Measurements from ENCODE around the gene TSEN15.

Gene TSEN15

DNA sequence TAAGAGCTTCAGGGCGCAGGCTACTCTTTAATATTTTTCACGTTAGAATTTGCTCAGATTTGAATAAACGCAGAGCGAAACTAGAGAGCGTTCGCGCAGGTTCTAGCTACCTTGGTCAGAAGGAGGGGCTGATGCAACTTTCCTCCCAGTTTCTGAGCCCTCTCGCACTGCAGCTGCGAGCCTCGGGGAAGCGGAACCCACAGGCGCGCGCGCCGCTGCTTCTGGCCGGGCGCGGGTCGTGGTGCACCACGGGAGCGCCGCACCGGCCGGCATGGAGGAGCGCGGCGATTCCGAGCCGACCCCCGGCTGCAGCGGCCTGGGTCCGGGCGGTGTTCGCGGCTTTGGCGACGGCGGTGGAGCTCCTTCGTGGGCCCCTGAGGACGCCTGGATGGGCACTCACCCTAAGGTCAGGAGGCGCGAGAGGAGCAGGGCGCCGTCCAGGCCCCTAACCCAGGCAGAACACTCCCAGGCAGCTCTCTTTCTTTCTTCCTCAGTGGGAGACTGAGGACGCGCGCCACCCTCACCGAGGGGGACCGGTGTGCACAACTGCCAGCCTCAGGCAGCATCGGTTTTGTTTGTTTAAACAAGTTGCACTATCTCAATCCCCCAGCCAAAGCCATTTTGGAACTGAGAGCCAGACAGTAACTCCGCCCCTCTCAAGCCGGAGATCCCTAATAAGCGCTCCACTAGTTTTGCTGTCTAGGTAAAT is at the start of gene TSEN15:
TSEN15 (plus strand) TSS at position 246 of the 709 bp plus-strand sequence; CDS start at position 272, 26 bp downstream.
- peak; percentile 80 for DNase-seq (ENCODE audit: low read depth)

DNA sequence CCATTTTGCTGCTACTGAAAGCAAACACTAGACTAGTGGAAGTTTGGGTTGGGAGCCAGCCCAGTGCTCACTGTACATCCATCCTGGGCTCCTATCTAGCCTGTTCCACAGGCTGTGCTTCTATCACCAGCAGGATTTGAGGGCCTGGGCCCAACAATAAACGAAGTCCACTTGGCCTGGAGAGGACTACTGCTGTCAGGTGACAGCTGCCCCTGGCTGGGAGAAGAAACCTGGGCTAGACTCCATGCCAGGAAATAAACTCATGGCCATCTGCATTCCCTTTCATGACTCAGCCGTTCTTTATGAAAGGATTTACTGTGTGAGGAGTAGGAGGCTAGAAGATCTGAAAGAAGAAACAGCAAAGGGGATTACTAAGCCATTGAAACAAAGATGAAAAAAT is 49.5 kb upstream of the TSEN15 start:
- peak; percentile 38 for DNase-seq (ENCODE audit: low read depth)

DNA sequence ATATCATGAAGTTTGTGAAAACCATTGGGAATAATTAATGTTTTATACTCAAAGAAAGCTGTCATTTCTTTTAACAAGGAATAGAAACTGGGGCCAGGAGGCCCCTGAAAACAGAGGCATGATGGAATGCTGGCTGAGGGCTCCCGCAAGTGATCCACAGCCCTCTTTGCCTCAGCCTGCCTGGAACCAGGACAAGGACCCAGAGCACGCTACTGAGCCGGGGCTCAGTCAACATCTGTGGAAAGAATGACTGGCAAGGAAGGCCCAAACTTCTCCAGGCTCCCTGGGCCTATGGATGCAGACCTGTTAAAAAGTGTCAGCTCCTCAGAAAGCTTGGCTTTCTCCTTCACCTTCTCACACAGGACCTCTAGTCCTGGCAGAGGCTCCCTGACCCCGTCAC is 46.6 kb upstream of the TSEN15 start:
- DNase-seq (ENCODE audit: low read depth) = no peak

DNA sequence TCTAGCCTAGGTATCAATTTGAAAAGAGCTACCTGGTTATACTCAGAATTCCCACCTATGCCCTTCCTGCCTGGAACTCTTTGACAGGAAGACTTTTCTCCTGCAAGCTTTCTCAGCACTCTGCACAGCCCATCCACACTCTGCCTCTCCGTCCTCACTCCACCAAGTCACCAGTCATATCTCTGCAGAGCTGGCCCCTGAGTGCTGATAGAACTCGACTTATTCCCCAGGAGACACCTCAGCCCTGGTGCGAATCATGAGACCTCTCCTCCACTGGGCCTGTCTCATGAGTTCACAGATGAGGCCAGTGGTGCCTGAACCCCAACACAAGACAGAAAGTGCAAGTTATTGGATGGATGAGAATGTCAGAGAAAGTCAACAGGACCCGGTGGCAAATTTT is 46.0 kb upstream of the TSEN15 start:
- no peak for DNase-seq (ENCODE audit: low read depth)

DNA sequence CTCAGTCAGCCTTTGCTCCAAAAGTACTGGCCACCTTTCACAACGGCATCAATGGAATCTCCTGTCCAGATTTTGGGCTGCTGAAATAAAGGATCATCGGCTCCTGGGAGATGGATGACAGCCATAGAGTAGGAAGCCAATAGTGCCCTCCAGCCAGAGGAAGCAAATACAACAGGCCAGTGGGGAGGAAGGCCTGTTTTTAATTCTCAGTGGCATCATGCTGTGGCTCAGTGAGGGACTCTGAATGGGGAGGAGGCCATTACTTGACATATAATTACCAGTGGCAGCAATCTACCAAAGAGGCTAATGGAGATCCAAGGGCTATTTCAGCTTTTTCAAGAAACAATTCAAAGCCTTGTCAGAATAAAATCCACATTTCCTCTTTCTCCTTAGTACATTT is 40.7 kb upstream of the TSEN15 start:
- DNase-seq (ENCODE audit: low read depth) = no peak

DNA sequence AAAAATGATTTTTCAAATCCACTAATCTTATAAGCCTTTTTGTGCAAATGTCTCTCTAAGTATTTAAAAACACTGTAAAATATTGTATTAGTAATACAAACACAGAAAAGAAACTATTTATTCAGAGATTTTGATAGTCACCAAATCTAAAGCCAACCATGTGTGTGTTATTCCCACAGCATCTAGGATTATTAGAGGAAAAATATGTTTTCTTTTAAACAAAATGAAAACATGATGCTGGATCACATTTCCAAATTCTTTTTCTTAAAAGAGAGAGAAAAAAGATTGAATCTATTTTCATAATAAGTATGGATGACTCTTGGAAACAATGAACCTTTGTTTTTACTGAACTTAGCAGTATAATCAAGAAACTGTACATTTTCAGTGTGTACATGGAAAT is 39.3 kb upstream of the TSEN15 start:
- DNase-seq (ENCODE audit: low read depth) = no peak

DNA sequence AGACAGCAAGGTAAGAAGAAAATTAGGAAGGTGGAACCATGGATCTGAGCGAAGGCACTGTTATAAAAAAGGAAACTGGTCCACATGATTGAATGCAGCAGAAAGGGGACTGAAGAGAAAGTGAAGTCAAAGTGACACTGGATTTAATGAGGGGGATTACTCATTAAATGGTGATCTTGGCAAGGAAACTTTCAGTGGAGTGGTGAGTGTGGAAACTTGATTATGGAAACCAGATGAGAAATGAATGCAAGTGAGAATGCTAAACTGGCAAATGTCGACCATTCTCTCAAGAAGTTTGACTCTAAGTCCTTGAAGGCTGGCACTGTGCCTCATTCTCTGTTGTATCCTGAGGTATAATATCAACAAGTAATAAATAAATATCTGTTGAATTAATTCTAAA is 37.3 kb upstream of the TSEN15 start:
- peak; percentile 16 for DNase-seq (ENCODE audit: low read depth)

DNA sequence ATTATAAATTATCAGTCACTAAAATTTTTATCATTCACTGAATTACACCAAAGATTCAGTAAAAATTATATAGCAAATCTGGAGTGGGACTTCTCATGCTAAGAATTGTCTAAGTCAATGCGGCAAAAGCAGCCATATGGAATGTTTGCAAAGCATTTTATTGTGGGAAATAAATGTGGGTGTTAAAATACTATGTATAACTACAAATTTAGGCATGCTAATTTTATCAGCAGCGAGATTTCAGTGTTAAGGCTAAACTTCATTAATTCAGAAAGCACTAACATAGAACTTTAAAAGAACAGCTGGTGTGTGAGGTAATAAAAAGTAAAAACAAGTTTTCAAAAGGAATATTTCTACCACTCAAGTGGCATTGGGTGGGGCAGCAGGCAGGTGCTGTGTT is 35.4 kb upstream of the TSEN15 start:
- no peak for DNase-seq (ENCODE audit: low read depth)

DNA sequence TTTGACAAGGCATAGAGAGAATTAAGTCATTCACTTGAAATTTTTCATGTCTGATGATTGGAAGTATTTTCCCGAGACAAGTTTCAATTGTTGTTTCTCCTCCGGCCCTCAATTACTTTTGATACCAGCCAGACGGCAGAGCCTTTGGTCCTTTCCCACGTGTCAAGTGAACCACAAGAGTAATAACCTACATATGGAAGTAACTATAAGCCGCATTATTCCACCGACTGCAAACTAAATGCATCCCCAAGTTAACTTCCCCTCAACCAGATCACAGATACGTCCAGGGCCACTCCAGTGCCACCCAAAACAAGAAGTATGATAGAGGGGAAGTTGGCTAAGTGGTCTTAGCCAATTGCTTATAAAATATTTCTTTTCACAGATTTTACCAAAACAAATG is 34.2 kb upstream of the TSEN15 start:
- DNase-seq (ENCODE audit: low read depth) = no peak

DNA sequence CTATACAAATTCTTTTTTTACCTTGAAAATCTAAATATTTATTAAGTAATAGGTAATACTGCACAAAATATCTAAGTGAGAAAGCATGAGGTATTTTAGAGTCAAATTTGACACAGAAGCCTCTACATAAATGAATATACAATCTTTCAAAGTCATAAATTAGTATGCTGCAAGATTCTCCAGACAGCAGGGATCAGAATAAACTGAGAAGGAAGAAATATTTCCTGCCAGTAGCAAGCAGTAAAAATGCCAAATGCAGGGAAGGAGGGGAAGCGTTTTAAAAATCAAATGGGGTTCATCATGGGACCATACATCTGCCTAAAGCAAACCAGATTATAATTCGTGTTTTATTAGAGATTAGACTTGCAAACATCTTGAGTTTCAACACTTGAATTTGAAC is 32.9 kb upstream of the TSEN15 start:
- DNase-seq (ENCODE audit: low read depth) = no peak

DNA sequence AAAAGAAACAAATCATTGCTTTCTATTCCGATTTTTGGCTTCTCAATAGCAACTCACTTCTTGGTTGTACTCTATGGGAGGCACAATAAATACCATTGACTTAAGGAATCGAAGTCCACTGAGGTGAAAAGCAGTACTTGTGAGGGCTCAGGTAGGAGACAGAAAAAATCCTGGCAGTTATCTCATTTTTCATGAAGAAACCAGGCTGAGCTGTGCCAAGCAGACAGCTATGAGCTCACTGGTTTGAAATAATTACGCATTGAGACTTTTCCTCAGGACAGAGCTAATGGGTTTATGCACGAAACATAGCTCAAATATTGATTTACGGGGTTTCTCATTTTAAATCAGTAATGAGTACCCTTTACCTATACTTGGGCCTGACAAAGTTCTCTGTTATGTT is 32.5 kb upstream of the TSEN15 start:
- no peak for DNase-seq (ENCODE audit: low read depth)

DNA sequence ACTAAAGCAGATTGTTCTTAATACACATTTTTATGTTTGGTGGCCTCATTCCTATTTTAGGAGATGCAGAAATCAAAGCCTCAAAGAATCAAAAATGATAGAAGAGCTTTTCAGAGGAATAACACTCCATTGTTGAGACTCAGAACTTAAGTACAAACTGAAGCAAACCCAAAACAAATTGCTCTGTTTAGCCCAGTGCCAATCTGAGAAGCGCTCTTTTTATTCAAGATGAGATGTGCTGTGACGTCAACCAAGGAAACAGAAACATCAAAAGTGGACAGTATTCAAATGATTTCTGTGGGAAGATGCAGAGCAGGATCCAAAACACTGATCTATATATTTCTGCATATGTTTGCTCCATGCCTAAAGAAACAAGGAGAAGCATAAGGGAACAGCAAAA is 32.0 kb upstream of the TSEN15 start:
- no peak for DNase-seq (ENCODE audit: low read depth)

DNA sequence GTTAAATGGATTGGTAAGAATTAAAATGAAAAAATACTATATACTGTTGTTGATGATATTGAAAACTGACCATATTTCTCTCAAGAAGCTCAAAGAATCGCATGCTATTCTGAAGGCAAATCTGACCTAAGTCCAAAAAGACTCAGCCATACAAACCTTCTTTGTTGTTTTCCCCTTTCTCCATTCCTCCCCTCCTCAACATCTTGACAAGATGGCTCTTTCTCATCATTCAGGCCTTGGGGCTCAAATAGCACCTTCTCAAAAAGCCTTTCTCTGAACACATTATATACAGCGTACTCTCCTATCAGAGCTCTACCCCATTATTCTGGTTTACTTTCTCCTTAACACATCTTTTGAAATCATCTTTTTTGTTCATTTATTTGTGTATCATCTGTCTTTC is 31.2 kb upstream of the TSEN15 start:
- DNase-seq (ENCODE audit: low read depth) = no peak

DNA sequence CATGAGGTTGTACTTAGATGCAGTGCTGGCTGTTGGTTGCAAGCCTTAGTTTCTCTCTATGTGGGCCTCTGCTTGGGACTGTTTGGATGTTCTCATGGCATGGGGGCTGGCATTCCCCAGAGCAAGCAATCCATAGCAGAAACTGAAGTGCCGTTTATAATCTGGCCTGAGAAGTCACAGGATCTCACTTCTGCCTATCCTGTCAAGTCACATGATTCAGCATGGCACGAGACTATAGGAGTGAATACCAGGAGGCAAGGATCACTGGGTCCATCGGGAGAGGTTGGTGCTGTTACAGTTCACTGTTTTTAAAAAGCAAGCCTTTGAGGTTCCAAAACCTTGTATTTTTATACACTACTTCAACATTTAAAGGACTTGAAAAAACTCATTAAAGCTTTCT is 30.7 kb upstream of the TSEN15 start:
- no peak for DNase-seq (ENCODE audit: low read depth)

DNA sequence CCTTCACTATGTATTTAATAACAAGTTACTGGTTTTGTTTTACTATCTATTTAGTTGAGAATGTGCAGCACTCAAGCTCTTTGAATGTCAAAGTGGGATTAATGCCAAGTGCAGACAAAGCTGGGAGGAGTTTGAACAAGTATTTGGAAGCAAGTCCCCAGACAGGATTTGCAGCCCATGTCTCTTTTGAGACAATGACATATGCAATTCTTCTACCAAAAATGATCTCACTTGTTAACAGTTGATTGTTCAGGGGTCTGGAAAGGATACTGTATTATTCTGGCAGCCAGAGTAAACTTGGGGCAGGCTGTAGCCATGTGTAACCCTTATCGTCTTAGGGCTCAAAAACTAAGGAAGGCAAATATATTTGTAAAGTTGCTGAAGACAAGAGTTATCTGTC is 29.8 kb upstream of the TSEN15 start:
- no peak for DNase-seq (ENCODE audit: low read depth)

DNA sequence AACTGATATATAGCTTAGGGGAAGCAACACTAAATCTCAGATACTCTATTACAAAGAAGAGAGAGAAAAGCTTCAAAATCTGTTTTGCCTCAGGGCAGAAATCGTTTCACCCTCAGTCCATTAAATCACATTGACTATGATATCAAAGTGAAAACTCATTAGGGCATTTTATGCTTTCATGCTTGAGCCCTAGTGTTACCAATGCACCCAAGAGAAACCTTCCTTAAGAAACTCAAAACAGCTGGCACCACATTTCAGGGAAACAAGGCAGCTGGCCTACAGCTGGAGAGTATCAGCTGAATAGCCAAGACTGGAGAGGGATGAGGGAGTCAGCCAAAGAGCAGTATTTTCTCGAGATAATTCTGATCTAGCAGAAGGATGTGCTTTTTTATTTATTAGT is 28.9 kb upstream of the TSEN15 start:
- peak; percentile 68 for DNase-seq (ENCODE audit: low read depth)

DNA sequence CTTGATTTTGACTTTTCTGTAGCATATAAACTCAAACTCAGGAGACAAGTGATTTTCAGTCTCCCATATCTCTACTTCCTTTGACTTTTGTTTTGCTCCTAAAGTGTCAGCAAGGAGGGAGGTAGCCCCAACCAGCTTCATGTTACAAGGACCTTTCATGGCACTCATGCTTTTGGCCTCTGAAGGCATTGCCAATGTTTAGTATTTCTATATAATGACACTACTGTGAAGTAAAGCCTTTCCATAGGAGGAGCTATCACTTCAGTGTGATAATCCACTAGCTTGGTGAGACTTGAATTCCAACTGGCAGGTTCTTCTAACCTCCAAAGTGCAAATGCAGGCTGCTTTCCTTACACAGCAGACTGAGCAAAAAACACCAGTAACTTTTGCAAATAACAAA is 28.4 kb upstream of the TSEN15 start:
- no peak for DNase-seq (ENCODE audit: low read depth)

DNA sequence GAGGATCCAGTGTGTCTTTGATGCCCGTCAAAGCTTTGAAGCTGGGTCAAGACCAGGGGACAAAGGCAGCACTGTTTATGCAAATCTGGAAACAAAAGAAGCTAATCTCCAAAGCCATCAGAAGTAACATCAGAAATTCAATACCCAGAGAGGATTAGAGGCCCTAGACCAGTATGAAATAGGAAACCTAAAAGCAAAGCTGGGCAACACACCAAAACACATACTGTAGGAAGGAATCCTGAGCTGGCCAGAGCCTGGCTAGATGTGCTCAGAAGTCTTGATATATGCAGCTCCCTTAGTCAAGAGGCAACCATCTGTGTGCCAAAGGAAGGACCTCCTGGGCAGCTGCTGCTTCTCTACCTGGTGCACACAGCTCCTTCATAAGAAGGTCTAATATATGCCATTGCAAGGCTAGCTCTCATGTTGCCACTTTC is 26.3 kb upstream of the TSEN15 start:
- DNase-seq (ENCODE audit: low read depth) = peak; percentile 94

DNA sequence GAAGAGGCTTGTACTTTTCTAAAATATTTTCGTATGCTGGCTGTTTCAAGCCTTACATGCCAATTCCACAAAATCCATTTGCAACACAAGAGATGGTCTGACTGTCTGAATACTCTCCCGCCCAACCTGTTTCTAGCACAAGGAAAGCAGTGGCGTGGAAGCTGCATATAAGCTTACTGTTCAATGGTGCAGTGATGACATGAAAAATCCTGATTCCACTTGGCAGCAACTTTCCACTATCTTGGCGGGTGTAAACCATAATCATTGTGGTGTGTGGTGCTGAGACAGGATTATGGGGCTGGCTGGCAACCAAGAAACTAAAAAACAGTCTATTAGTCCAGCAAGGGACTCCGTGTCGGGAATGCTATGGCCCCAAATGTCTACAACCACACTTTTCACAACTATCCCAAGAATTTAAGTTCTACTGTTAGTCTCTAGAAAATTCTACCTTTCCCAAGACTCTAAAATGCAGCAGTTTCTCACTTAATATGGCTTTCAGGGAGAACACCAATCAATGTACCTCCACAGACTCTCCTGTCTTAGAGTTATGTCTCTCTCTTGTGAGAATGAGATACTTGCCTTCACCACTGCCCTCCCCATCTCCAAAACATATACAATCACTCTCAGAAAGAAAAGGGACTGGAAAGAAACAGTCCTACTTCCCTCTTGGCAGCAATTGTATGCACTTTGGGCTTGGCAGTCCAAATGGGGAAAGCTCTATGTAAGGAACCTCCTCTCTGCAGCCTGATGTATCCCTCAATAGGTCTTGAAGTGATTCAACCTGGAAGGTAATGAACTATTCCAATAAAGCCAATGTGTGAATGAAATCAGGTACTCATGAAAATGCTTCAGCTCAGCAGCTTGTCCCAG is 23.5 kb upstream of the TSEN15 start:
- no peak for DNase-seq (ENCODE audit: low read depth)

DNA sequence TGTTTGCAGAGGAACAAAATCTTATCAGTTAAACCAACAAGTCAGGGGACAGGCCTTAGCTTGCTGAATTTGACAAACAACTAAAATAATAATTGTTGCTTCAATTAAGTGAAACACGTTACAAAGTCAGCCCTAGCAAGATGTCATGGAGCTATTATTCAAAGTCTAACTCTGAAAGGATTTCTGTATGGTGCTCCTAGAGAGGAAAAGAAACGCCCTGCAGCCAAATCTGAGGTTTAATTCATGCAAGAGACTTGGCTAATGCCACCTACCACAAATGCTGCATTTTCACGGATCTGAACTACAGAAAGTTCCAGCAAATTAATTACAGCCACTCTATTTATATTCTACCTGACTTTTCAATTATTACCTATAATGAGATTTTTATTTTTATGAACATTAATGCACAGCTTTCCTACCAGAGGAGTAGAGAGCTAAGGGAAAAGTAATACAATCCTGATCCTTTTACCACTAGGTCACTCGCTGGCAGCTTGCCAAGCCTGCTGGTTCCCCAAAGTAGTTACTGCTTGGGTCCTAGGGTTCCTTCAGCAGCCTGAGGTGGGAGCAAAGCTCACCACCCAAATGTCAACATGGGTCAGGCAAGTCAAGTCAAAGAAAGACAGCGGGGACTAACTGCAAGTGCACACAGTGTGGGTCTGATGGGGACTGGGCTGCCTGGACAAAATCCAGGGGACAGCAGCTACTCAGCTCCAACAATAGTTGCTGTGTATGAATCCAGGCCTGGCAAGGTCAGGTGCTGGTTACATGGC is 22.5 kb upstream of the TSEN15 start:
- no peak for DNase-seq (ENCODE audit: low read depth)

DNA sequence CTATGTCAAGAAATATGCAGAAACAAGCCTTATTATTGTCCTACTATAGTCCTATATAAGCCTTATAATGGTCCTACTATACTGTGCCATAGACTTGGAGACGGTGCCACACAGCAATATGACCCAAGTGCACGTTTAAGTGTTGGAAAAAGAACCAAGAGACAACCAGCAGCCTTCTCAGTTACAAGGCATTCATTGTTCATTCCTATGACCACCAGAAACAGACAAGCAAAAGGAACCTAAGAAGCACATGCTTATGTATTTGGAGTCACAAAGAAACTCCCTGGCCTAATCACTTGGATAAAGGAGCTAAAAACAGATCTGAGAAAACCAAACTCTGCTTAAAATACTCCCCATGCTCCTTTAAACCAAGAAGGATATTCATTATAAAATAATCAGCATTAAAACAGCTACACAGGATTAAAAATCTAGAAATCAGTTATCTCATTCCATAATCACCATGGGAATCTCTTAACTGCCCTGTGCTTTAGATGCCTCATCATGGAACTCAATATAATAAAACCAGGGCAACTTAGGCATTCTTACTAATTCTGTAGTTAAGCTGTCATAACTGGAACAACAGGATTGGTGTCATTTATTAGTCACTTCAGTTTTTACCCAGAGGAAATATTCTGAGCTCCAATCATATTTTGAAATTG is 21.0 kb upstream of the TSEN15 start:
- DNase-seq (ENCODE audit: low read depth) = no peak

DNA sequence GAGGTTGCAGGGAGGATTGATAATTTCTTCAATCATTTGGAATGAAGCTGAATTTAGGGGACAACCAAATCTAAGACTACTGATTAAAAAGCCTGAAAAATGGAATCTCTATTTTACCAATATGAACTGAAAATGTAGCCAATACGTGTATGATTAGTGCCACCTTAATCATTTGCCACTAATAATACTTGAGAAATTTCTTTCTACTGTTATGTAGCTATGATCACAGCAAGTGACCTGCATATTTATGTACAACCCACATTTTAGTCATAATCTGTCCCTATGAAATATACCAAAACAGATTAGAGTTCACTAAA is 20.5 kb upstream of the TSEN15 start:
- no peak for DNase-seq (ENCODE audit: low read depth)

Data from fibroblast of gingiva (primary cell).